Astrocyte of the spinal cord (primary cell): ENCODE measurements around the gene GPM6B.
A peak's percentile ranks its signal among the peaks of the same experiment; 100 is the strongest.

Source experiments
- DNase-seq: peaks from one replicate; pipeline ENCODE4 v3.0.0; 2011; ENCODE audit warnings: low read depth, low spot score
- H3K4me3 ChIP-seq: 2 replicates; pipeline ENCODE4 v1.5.1; 2011; ENCODE audit warnings: low read depth, mild to moderate bottlenecking, low read length, moderate library complexity
- in situ Hi-C: cut with HindIII; loops from 2 replicates; pipeline ENCODE4 v1.10.0; 2017; ENCODE audit warnings: low sequenced_read_pairs
- TF ChIP-seq, protein P1 (sequence below): IDR thresholded peaks from 2 replicates; pipeline ENCODE4 v1.5.1; 2012; ENCODE audit warnings: low read depth, mild to moderate bottlenecking, low read length, inconsistent platforms

Gene GPM6B

DNA sequence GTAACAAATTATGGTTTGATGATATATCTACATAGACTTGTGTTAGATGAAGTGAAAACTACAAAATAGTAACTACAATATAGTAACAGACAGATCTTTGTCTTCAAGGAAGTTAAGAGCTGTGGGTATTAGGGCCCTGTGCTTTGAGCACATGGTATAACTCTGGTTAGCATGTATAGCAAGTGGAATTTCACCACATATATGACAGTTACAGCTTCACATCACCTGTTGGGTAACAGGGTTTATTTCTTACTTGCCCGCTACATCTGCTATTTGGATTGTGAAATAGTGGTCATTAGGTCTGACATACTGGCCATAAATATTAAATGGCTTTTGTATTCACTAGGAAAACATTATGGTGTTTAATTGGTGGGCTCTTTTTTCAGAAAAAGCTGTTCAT, 62.1 kb downstream of the GPM6B start:
- TF ChIP-seq, protein P1, sequence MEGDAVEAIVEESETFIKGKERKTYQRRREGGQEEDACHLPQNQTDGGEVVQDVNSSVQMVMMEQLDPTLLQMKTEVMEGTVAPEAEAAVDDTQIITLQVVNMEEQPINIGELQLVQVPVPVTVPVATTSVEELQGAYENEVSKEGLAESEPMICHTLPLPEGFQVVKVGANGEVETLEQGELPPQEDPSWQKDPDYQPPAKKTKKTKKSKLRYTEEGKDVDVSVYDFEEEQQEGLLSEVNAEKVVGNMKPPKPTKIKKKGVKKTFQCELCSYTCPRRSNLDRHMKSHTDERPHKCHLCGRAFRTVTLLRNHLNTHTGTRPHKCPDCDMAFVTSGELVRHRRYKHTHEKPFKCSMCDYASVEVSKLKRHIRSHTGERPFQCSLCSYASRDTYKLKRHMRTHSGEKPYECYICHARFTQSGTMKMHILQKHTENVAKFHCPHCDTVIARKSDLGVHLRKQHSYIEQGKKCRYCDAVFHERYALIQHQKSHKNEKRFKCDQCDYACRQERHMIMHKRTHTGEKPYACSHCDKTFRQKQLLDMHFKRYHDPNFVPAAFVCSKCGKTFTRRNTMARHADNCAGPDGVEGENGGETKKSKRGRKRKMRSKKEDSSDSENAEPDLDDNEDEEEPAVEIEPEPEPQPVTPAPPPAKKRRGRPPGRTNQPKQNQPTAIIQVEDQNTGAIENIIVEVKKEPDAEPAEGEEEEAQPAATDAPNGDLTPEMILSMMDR, result no peak
- in situ Hi-C loops, result no loop called here
- DNase-seq, result no peak
- H3K4me3 ChIP-seq, result no peak overlapping the region

DNA sequence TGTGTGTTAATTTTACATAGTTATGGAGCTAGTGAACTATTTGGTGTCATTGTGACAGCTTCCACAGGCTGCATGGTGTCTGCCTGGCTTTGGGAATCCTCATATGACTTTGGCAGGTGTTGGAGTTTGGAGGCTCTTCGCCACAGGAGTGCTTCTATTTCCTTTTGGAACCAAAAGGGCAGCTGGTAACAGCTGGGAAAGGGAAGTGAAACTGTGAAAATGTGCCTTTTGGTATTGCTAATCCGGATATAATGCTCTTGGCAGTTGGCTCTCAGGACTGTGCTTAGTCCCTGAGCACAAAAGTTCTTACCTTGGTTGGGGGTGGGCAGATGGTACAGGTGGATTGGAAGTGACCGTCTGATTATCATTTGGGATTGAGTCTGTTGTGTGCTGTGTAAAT, 64.2 kb downstream of the GPM6B start:
- no peak overlapping the region for H3K4me3 ChIP-seq
- no peak for DNase-seq
- in situ Hi-C loops, result no loop called here
- TF ChIP-seq, protein P1, result no peak

DNA sequence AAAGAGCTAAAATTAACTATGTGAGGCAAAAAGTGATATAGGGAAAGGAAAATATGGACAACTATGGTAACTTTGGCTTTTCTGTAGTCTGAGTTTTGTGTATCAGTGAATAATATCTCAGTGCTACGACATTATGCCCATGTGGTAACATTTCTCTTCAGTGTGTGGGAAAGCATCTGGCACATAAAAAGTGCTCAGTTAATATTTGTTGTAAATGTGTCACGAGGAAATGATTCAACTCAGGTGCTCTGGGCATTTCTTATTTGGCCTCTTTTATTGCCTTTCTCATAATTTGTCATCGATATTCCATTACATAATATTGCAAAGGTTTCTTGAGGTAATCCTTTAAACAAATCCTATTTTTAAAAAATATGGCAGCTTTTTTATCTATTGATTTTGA, 64.8 kb downstream of the GPM6B start:
- TF ChIP-seq, protein P1, result no peak
- no peak for DNase-seq
- in situ Hi-C loops, result no loop called here
- no peak overlapping the region for H3K4me3 ChIP-seq

DNA sequence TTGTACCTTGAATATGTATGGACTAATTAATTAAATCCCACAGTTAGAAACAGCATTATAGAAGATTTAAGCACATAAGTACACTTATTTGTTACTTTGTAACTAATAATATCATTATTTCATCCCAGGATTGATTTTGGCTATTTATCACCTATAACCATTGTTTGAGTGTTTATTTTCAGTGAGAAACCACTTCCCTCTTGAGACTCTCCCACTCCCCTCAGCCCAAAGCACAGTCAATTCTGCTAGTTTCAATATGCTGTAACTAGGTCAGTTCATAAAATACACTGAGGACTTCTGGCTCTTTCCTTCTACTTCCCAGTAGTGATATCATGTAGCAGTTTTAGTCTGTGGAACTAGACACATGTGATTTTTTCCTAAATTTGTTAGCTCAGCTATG, 66.1 kb downstream of the GPM6B start:
- DNase-seq, result no peak
- in situ Hi-C loops, result no loop called here
- TF ChIP-seq, protein P1, result no peak
- H3K4me3 ChIP-seq, result no peak overlapping the region

DNA sequence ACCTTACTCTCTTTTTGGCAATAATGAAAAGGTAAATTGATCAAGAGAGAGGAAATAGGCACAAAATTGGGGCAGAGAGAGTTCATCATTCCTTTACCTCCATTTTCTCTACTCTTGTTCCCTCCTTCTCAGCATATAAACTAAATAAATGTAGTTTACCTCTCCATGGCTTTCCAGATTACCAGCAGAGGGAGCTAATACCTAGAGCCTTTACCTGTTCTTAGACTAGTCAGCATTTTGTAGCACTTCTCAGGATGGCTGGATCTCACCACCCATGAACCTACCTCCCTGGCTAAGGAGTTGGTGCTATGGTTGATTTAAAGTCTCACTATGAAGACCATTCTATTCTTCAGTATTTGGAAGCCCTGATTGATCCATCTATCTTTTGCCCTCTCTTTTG, 66.7 kb downstream of the GPM6B start:
- H3K4me3 ChIP-seq, result no peak overlapping the region
- peak; percentile 51 for DNase-seq
- in situ Hi-C loops, result no loop called here
- TF ChIP-seq, protein P1, result peak; percentile 68

DNA sequence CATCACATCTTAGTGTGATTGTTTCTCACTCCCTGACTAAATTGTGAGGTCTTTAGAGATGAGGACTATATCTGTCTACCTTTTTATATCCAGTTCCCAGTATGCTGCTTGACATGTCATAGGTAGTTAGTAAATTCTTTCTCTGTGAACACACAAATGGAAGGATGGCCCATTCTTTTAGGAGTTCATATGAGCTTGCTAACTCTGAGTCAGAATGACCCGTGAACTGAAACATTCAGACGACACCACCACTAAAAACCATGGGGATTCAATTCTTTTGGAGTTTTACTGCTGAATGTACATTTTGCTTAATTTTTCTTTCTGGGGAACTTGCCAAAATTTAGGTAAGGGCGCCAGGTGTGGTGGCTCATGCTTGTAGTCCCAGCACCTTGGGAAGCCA, 68.4 kb downstream of the GPM6B start:
- no peak for DNase-seq
- TF ChIP-seq, protein P1, result no peak
- no peak overlapping the region for H3K4me3 ChIP-seq
- in situ Hi-C loops, result no loop called here

DNA sequence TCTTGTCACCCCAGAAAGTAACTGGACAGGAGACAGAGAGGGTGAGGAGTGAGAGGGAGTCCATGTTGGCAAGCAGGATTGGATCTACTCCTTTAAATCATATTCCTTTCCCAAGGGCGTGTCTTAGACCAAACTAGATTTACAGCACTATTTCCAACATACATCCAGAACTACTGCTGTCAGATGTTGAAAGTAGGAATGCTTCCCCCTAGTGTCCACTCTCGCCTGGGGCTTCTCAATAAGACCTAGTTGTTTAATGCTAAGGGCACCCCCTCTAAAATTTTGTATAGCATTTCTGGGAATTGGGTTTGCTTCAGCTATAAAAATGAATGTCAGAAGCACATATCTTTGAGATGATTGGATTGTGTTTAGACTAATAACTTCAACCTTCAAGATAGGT, 69.1 kb downstream of the GPM6B start:
- no peak overlapping the region for H3K4me3 ChIP-seq
- TF ChIP-seq, protein P1, result peak; percentile 67
- in situ Hi-C loops, result no loop called here
- DNase-seq, result peak; percentile 68
